ENCODE measurements around the gene KIF2A. TPM values are rescaled to one million over a fixed set of nuclear protein-coding genes. Genes with fewer than 3 reads are reported as not detected.

Gene KIF2A
- total and polyA plus RNA-seq, 2 of the 8 experiments (the other 6 are each of a cell fraction or from before 2014, with no cell fraction given), result 18.4 to 97.1 TPM

DNA sequence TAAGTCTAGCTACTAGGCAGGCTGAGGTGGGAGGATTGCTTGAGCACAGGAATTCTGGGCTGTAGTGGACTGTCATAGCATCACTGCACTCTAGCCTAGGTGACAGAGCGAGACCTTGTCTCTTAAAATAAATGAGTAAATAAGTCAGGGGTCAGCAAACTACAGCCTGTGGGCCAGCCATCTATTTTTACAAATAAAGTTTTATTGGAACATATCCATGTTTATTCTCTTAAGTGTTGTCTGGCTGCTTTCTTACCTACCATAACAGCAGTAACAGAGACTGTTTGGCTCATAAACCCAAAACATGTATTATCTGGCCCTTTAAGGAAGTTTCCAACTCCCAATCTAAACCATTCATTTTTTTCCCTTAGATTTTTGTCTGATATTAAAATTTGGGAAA is 68.1 kb downstream of the KIF2A start (continued):
- TF ChIP-seq, protein P1, sequence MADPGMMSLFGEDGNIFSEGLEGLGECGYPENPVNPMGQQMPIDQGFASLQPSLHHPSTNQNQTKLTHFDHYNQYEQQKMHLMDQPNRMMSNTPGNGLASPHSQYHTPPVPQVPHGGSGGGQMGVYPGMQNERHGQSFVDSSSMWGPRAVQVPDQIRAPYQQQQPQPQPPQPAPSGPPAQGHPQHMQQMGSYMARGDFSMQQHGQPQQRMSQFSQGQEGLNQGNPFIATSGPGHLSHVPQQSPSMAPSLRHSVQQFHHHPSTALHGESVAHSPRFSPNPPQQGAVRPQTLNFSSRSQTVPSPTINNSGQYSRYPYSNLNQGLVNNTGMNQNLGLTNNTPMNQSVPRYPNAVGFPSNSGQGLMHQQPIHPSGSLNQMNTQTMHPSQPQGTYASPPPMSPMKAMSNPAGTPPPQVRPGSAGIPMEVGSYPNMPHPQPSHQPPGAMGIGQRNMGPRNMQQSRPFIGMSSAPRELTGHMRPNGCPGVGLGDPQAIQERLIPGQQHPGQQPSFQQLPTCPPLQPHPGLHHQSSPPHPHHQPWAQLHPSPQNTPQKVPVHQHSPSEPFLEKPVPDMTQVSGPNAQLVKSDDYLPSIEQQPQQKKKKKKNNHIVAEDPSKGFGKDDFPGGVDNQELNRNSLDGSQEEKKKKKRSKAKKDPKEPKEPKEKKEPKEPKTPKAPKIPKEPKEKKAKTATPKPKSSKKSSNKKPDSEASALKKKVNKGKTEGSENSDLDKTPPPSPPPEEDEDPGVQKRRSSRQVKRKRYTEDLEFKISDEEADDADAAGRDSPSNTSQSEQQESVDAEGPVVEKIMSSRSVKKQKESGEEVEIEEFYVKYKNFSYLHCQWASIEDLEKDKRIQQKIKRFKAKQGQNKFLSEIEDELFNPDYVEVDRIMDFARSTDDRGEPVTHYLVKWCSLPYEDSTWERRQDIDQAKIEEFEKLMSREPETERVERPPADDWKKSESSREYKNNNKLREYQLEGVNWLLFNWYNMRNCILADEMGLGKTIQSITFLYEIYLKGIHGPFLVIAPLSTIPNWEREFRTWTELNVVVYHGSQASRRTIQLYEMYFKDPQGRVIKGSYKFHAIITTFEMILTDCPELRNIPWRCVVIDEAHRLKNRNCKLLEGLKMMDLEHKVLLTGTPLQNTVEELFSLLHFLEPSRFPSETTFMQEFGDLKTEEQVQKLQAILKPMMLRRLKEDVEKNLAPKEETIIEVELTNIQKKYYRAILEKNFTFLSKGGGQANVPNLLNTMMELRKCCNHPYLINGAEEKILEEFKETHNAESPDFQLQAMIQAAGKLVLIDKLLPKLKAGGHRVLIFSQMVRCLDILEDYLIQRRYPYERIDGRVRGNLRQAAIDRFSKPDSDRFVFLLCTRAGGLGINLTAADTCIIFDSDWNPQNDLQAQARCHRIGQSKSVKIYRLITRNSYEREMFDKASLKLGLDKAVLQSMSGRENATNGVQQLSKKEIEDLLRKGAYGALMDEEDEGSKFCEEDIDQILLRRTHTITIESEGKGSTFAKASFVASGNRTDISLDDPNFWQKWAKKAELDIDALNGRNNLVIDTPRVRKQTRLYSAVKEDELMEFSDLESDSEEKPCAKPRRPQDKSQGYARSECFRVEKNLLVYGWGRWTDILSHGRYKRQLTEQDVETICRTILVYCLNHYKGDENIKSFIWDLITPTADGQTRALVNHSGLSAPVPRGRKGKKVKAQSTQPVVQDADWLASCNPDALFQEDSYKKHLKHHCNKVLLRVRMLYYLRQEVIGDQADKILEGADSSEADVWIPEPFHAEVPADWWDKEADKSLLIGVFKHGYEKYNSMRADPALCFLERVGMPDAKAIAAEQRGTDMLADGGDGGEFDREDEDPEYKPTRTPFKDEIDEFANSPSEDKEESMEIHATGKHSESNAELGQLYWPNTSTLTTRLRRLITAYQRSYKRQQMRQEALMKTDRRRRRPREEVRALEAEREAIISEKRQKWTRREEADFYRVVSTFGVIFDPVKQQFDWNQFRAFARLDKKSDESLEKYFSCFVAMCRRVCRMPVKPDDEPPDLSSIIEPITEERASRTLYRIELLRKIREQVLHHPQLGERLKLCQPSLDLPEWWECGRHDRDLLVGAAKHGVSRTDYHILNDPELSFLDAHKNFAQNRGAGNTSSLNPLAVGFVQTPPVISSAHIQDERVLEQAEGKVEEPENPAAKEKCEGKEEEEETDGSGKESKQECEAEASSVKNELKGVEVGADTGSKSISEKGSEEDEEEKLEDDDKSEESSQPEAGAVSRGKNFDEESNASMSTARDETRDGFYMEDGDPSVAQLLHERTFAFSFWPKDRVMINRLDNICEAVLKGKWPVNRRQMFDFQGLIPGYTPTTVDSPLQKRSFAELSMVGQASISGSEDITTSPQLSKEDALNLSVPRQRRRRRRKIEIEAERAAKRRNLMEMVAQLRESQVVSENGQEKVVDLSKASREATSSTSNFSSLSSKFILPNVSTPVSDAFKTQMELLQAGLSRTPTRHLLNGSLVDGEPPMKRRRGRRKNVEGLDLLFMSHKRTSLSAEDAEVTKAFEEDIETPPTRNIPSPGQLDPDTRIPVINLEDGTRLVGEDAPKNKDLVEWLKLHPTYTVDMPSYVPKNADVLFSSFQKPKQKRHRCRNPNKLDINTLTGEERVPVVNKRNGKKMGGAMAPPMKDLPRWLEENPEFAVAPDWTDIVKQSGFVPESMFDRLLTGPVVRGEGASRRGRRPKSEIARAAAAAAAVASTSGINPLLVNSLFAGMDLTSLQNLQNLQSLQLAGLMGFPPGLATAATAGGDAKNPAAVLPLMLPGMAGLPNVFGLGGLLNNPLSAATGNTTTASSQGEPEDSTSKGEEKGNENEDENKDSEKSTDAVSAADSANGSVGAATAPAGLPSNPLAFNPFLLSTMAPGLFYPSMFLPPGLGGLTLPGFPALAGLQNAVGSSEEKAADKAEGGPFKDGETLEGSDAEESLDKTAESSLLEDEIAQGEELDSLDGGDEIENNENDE (IDR thresholded peaks at IDR 0.05; ENCODE audit: insufficient replicate concordance, low read length), result no peak
- TF ChIP-seq EGR1 (IDR thresholded peaks at IDR 0.05; ENCODE audit: borderline replicate concordance, low read depth, low read length) (no peak), SP1 (IDR thresholded peaks at IDR 0.05; ENCODE audit: low read depth, low read length) (no peak), TCF12 (IDR thresholded peaks at IDR 0.05; ENCODE audit: low read depth, low read length) (no peak), BACH1 (IDR thresholded peaks at IDR 0.05; ENCODE audit: low read length) (no peak), TAF1 (IDR thresholded peaks at IDR 0.05; ENCODE audit: low read depth, low read length) (no peak), SIN3A (conservative IDR thresholded peaks at IDR 0.05 in 1 of 2, IDR thresholded peaks at IDR 0.05 in 1 of 2; ENCODE audit: low read depth in 1 of 2, low read length in 2 of 2) (no peak), JUND (IDR thresholded peaks at IDR 0.05; ENCODE audit: low read length) (no peak), CREB1 (IDR thresholded peaks at IDR 0.05) (no peak), GABPA (IDR thresholded peaks at IDR 0.05; ENCODE audit: borderline replicate concordance, insufficient read depth, low read length) (no peak)

All from H1 (cell line).